ENCODE results near the gene PTCD2.

The PTCD2 gene

GRCh38 chr5:72376381-72376780 lies 56.2 kb downstream of the PTCD2 start:
- DNase-seq (ENCODE audit: low read depth), result no peak
- no peak overlapping the region for H3K4me3 ChIP-seq (ENCODE audit: low read length)
- no peak for TF ChIP-seq CTCF (IDR thresholded peaks at IDR 0.05; ENCODE audit: insufficient read depth, low read depth, low read length, missing control alignments)

- TF ChIP-seq CTCF (IDR thresholded peaks at IDR 0.05; ENCODE audit: insufficient read depth, low read depth, low read length, missing control alignments), result no peak
- peak; percentile 50 for DNase-seq (ENCODE audit: low read depth)
- no peak overlapping the region for H3K4me3 ChIP-seq (ENCODE audit: low read length)
Observed at GRCh38 chr5:72377910-72378638, 57.9 kb downstream of the PTCD2 start.

GRCh38 chr5:72378639-72379289 lies 58.6 kb downstream of the PTCD2 start:
- peak; percentile 88 for DNase-seq (ENCODE audit: low read depth)
- H3K4me3 ChIP-seq (ENCODE audit: low read length), result no peak overlapping the region
- TF ChIP-seq CTCF (IDR thresholded peaks at IDR 0.05; ENCODE audit: insufficient read depth, low read depth, low read length, missing control alignments), result no peak

- peak; percentile 90 for DNase-seq (ENCODE audit: low read depth)
- TF ChIP-seq CTCF (IDR thresholded peaks at IDR 0.05; ENCODE audit: insufficient read depth, low read depth, low read length, missing control alignments), result no peak
- no peak overlapping the region for H3K4me3 ChIP-seq (ENCODE audit: low read length)
Observed at GRCh38 chr5:72379936-72380335, 59.8 kb downstream of the PTCD2 start.

GRCh38 chr5:72380492-72381274 lies 60.5 kb downstream of the PTCD2 start:
- no peak overlapping the region for H3K4me3 ChIP-seq (ENCODE audit: low read length)
- TF ChIP-seq CTCF (IDR thresholded peaks at IDR 0.05; ENCODE audit: insufficient read depth, low read depth, low read length, missing control alignments), result no peak
- peak; percentile 48 for DNase-seq (ENCODE audit: low read depth)

- TF ChIP-seq CTCF (IDR thresholded peaks at IDR 0.05; ENCODE audit: insufficient read depth, low read depth, low read length, missing control alignments), result no peak
- DNase-seq (ENCODE audit: low read depth), result peak; percentile 68
- no peak overlapping the region for H3K4me3 ChIP-seq (ENCODE audit: low read length)
Observed at GRCh38 chr5:72383280-72383679, 63.1 kb downstream of the PTCD2 start.
